C4-2B (cell line): ENCODE data around the gene FAM3B.

ENCODE experiments used
- CTCF ChIP-seq: fragments of 450-650 bp; conservative IDR thresholded peaks from 2 replicates; pipeline ENCODE4 v1.5.1; 2017; ENCODE audit warnings: mild to moderate bottlenecking
- ZFX ChIP-seq: fragments of 450-650 bp; IDR thresholded peaks from 2 replicates; pipeline ENCODE4 v1.6.1; 2017

GRCh38 chr21:41396558-41397075 is 80.0 kb downstream of the FAM3B start:
- TF ChIP-seq CTCF (no peak), ZFX (no peak)
